ENCODE data around the gene HDAC9. TPM values are rescaled to one million over a fixed set of nuclear protein-coding genes. Genes with fewer than 3 reads are reported as not detected.

HDAC9 gene
- total and polyA plus RNA-seq, 2 of the 13 experiments (the other 11 are each of a cell fraction or from before 2014, with no cell fraction given), result 0.05 to 0.07 TPM

DNA sequence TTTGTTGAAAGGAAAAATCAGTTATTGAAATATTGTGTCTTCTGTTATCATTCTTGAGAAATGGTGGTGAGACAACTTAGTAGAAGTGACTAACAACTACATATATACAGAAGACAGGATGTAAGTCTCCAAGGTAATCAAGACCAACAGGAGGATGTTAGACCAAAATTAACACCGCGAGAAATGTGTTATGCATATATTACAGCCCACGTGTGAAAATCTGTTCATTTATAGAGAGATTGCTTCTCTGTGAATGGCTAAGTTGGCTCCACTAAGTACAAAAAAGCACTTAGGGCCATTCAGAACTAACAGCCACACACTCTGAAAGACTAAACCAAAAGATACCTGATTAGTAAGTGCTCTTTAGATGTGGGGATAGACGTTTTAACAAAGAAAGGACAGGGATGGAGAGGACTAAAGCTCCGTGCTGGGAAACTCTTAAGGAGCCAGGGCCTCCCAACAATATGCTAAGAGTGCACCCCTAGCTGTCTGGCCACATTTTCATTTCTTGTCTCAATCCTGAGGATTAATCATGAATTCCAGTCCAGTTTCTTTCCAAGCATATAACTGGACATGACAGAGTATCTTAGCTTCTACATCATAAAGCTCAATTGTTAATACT lies 26.5 kb downstream of the HDAC9 start:
- no peak overlapping the region for H2AFZ ChIP-seq (ENCODE audit: low read length)
- no peak overlapping the region for H3K9ac ChIP-seq (ENCODE audit: insufficient read depth, low read depth, low read length)
- ChIA-PET CTCF (ENCODE audit: low intra/inter-chr PET ratio, low total read pairs) (no interaction called here), POLR2A (no interaction called here)
- in situ Hi-C loops (cut with HindIII; ENCODE audit: extremely low pct_ligation_motif_present, low pct_unique_long_range_greater_than_20kb) (no loop called here), intact Hi-C loops (cut with micrococcal nuclease; ENCODE audit: unreplicated experiment) (no loop called here)
- H3K36me3 ChIP-seq (replicated peaks in 1 of 2; ENCODE audit: control insufficient read depth in 1 of 2, insufficient read depth in 2 of 2, low read length in 2 of 2), result no peaks in the 10 kb centered on the region
- no peaks in the 10 kb centered on the region for H3K9me3 ChIP-seq (ENCODE audit: low read length)
- no peak for FAIRE-seq
- no peak for ATAC-seq
- H3K27me3 ChIP-seq (ENCODE audit: control insufficient read depth in 1 of 2, insufficient read depth in 2 of 2, low read length in 2 of 2), result no peaks in the 10 kb centered on the region
- H3K4me1 ChIP-seq (ENCODE audit: insufficient read depth, low read length), result no peaks in the 10 kb centered on the region
- H3K27ac ChIP-seq (ENCODE audit: extremely low read length, insufficient read depth, low read length), result no peak overlapping the region
- H3K4me3 ChIP-seq (replicated peaks in 1 of 3; ENCODE audit: insufficient read depth in 1 of 3, low read depth in 2 of 3, low read length in 3 of 3), result no peak overlapping the region
- no peaks in the 10 kb centered on the region for H4K20me1 ChIP-seq (ENCODE audit: insufficient read depth, low read length)
- DNase-seq (ENCODE audit: low spot score), result no peak
- no peak overlapping the region for H3K4me2 ChIP-seq (ENCODE audit: low read depth, low read length)
- H3K79me2 ChIP-seq (ENCODE audit: insufficient read depth, low read length), result no peaks in the 10 kb centered on the region
- 23% methylated on average over 5 of the region's 5 CpGs for WGBS (ENCODE audit: low lambda C conversion rate)
- BruUV-seq (replicated peaks), result no TSS peak
- TF ChIP-seq ZNF713 (CRISPR knock-in tag; IDR thresholded peaks at IDR 0.05), result no peak
- TF ChIP-seq MBD4 (IDR thresholded peaks at IDR 0.05; ENCODE audit: borderline replicate concordance, low read length), result no peak
- TF ChIP-seq FOXA1 (IDR thresholded peaks at IDR 0.05), result no peak
- no peak for TF ChIP-seq FOXA1 (CRISPR knock-in tag; IDR thresholded peaks at IDR 0.05)
- TF ChIP-seq, protein P1, sequence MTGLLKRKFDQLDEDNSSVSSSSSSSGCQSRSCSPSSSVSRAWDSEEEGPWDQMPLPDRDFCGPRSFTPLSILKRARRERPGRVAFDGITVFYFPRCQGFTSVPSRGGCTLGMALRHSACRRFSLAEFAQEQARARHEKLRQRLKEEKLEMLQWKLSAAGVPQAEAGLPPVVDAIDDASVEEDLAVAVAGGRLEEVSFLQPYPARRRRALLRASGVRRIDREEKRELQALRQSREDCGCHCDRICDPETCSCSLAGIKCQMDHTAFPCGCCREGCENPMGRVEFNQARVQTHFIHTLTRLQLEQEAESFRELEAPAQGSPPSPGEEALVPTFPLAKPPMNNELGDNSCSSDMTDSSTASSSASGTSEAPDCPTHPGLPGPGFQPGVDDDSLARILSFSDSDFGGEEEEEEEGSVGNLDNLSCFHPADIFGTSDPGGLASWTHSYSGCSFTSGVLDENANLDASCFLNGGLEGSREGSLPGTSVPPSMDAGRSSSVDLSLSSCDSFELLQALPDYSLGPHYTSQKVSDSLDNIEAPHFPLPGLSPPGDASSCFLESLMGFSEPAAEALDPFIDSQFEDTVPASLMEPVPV (CRISPR knock-in tag; IDR thresholded peaks at IDR 0.05), result no peak
- no peak for TF ChIP-seq SALL1 (CRISPR knock-in tag; IDR thresholded peaks at IDR 0.05)
- no peak for TF ChIP-seq ZNF451 (CRISPR knock-in tag; IDR thresholded peaks at IDR 0.05)
- no peak for TF ChIP-seq PITX1 (CRISPR knock-in tag; IDR thresholded peaks at IDR 0.05)
- TF ChIP-seq SOX5 (CRISPR knock-in tag; IDR thresholded peaks at IDR 0.05; ENCODE audit: borderline replicate concordance), result no peak
- TF ChIP-seq, protein P2, sequence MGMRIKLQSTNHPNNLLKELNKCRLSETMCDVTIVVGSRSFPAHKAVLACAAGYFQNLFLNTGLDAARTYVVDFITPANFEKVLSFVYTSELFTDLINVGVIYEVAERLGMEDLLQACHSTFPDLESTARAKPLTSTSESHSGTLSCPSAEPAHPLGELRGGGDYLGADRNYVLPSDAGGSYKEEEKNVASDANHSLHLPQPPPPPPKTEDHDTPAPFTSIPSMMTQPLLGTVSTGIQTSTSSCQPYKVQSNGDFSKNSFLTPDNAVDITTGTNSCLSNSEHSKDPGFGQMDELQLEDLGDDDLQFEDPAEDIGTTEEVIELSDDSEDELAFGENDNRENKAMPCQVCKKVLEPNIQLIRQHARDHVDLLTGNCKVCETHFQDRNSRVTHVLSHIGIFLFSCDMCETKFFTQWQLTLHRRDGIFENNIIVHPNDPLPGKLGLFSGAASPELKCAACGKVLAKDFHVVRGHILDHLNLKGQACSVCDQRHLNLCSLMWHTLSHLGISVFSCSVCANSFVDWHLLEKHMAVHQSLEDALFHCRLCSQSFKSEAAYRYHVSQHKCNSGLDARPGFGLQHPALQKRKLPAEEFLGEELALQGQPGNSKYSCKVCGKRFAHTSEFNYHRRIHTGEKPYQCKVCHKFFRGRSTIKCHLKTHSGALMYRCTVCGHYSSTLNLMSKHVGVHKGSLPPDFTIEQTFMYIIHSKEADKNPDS (CRISPR knock-in tag; IDR thresholded peaks at IDR 0.05), result no peak
- TF ChIP-seq, protein P3, sequence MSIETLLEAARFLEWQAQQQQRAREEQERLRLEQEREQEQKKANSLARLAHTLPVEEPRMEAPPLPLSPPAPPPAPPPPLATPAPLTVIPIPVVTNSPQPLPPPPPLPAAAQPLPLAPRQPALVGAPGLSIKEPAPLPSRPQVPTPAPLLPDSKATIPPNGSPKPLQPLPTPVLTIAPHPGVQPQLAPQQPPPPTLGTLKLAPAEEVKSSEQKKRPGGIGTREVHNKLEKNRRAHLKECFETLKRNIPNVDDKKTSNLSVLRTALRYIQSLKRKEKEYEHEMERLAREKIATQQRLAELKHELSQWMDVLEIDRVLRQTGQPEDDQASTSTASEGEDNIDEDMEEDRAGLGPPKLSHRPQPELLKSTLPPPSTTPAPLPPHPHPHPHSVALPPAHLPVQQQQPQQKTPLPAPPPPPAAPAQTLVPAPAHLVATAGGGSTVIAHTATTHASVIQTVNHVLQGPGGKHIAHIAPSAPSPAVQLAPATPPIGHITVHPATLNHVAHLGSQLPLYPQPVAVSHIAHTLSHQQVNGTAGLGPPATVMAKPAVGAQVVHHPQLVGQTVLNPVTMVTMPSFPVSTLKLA (IDR thresholded peaks at IDR 0.05), result no peak
- TF ChIP-seq, protein P4, sequence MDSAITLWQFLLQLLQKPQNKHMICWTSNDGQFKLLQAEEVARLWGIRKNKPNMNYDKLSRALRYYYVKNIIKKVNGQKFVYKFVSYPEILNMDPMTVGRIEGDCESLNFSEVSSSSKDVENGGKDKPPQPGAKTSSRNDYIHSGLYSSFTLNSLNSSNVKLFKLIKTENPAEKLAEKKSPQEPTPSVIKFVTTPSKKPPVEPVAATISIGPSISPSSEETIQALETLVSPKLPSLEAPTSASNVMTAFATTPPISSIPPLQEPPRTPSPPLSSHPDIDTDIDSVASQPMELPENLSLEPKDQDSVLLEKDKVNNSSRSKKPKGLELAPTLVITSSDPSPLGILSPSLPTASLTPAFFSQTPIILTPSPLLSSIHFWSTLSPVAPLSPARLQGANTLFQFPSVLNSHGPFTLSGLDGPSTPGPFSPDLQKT (CRISPR knock-in tag; IDR thresholded peaks at IDR 0.05; ENCODE audit: borderline replicate concordance), result no peak
- TF ChIP-seq ELF3 (CRISPR knock-in tag; IDR thresholded peaks at IDR 0.05), result no peak
- TF ChIP-seq, protein P5, sequence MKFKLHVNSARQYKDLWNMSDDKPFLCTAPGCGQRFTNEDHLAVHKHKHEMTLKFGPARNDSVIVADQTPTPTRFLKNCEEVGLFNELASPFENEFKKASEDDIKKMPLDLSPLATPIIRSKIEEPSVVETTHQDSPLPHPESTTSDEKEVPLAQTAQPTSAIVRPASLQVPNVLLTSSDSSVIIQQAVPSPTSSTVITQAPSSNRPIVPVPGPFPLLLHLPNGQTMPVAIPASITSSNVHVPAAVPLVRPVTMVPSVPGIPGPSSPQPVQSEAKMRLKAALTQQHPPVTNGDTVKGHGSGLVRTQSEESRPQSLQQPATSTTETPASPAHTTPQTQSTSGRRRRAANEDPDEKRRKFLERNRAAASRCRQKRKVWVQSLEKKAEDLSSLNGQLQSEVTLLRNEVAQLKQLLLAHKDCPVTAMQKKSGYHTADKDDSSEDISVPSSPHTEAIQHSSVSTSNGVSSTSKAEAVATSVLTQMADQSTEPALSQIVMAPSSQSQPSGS (CRISPR knock-in tag; IDR thresholded peaks at IDR 0.05), result no peak
- TF ChIP-seq PRMT3 (CRISPR knock-in tag; IDR thresholded peaks at IDR 0.05; ENCODE audit: borderline replicate concordance, low read depth), result no peak
- TF ChIP-seq, protein P6, sequence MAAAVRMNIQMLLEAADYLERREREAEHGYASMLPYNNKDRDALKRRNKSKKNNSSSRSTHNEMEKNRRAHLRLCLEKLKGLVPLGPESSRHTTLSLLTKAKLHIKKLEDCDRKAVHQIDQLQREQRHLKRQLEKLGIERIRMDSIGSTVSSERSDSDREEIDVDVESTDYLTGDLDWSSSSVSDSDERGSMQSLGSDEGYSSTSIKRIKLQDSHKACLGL (CRISPR knock-in tag; IDR thresholded peaks at IDR 0.05), result no peak
- no peak for TF ChIP-seq SIN3A (IDR thresholded peaks at IDR 0.05; ENCODE audit: borderline replicate concordance, low read depth, low read length)
